PC-3 (cell line): ENCODE data around the gene GABPA.

Source experiments
- CTCF ChIP-seq: fragments of 300-600 bp; sonication (generic); conservative IDR thresholded peaks from 2 replicates; pipeline ENCODE4 v1.5.1; 2017; ENCODE audit warnings: antibody characterized with exemption, low read depth, mild to moderate bottlenecking, low read length
- EZH2 ChIP-seq: fragments of 300-600 bp; sonication (generic); IDR thresholded peaks from one replicate; pipeline ENCODE4 v1.6.1; 2017; ENCODE audit warnings: antibody characterized with exemption, mild to moderate bottlenecking, low read length; ENCODE audit not compliant: unreplicated experiment
- EZH2phosphoT487 ChIP-seq: fragments of 300-600 bp; sonication (generic); IDR thresholded peaks from 2 replicates; pipeline ENCODE4 v1.6.1; 2018; ENCODE audit warnings: mild to moderate bottlenecking, antibody characterized with exemption, low read length, borderline replicate concordance

DNA sequence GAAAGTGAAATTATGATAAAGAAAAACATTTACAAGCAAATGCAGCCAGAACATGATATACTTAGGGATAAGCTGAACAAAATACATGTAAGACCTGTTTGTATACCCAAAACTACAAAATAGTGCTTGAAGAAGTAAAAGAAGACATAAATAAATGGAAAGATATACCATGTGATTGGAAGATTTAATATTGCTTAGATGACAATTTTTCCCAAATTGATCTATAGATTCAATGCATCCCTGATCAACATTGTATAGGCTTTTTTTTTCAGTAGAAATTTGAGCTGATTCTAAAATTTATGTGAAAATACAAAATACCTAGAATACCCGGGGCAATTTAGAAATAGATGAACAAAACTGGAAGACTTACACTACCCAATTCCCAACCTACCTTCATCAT lies 76.4 kb downstream of the GABPA start:
- no peak for TF ChIP-seq CTCF
- TF ChIP-seq EZH2phosphoT487 = no peak
- no peak for TF ChIP-seq EZH2
